ENCODE results near the gene LPAR5. TPM values are rescaled to one million over a fixed set of nuclear protein-coding genes. Genes with fewer than 3 reads are reported as not detected.

Gene LPAR5
- total RNA-seq, 4 donors from 2014 or later: 18.7 to 36.2 (median 25.3) TPM

DNA sequence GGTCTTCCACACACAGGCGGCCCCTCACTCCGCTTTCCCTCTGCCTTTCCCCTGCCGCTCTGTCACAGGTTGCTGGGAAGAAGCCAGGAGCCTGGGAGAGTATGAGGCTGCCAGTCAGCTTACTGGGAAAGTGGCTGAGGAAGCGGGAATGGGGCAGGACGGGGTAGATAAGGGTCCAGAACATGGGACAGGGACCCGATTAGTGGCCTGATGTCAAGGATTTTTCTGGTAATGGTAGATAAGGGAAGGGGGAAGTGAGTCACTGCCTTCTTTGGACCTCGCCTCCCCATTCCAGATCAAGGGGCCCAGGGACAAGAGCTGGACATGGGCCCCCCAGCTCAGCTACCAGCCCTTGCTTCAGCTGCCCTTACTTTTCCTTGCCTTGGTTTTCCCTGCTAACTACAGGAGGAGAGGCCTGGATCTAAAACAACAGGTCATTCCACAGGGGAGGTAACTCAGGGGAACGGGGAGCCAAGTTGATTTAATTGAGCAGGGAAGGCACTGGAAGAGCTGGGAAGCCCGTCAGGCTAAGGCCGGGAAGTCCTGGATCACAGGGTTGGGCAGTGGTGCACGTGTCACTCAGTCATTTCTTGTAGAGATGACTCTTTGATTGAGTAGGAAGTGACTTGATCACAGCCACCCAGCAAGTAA lies 3.5 kb upstream of the LPAR5 start:
- H3K36me3 ChIP-seq: no peaks in the 10 kb centered on the region
- no peaks in the 10 kb centered on the region for H3K9me3 ChIP-seq
- TF ChIP-seq CTCF (IDR thresholded peaks at IDR 0.05) (no peak), POLR2A (IDR thresholded peaks at IDR 0.05) (no peak)
- no peak overlapping the region for H3K4me3 ChIP-seq
- DNase-seq: no peak
- peak overlapping the region in 1 of 4 donors; percentile 86 for H3K27ac ChIP-seq
- H3K27me3 ChIP-seq: no peaks in the 10 kb centered on the region
- peaks cover 0 to 10% (median 6%) of the 10 kb centered on the region in 4 donors for H3K4me1 ChIP-seq

- DNase-seq: peak in 2 of 3 donors; percentile 64 to 65
- no peaks in the 10 kb centered on the region for H3K36me3 ChIP-seq
- no peaks in the 10 kb centered on the region for H3K27me3 ChIP-seq
- TF ChIP-seq CTCF (IDR thresholded peaks at IDR 0.05): no peak
- TF ChIP-seq POLR2A (IDR thresholded peaks at IDR 0.05): no peak
- H3K4me1 ChIP-seq: peaks cover 0 to 15% (median 10%) of the 10 kb centered on the region in 4 donors
- H3K9me3 ChIP-seq: no peaks in the 10 kb centered on the region
- peak overlapping the region in 1 of 4 donors; percentile 86 for H3K27ac ChIP-seq
- H3K4me3 ChIP-seq: no peak overlapping the region
Measured at GRCh38 chr12:6638305-6638704, 2.5 kb upstream of the LPAR5 start.

DNA sequence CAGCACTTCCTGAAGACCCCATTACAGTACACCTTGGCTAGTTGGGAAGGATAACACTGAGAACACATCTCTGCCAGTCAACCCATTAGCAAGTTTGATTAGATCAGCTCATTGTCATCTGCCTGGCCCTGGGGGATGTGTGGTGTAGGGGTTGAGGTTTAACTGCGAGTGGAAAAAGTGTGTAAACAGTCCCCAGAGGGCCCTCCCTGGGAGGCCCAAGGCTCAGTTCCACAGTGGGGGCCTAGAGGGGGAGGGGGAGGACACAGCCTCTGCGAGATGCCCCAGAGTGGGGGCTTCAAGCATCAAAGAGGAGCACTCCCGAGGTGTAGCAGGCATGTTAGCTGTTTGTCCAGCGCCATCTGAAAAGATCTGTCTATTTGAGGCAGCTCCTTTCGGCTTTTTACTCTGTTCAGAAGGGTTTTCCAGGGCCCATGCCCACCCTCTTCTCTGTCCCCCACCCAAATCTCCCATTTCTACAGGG lies 344 bp downstream of the LPAR5 start:
- Histone ChIP-seq H3K9me3 (no peaks in the 10 kb centered on the region), H3K27ac (peak overlapping the region; percentile 73 to 90 (median 84)), H3K4me3 (peak overlapping the region; percentile 40 to 50 (median 46)), H3K36me3 (no peaks in the 10 kb centered on the region), H3K4me1 (peaks cover 7 to 44% (median 20%) of the 10 kb centered on the region in 4 donors), H3K27me3 (no peaks in the 10 kb centered on the region)
- TF ChIP-seq POLR2A (IDR thresholded peaks at IDR 0.05) (no peak), CTCF (IDR thresholded peaks at IDR 0.05) (no peak)
- peak in 2 of 3 donors; percentile 80 to 83 for DNase-seq

DNA sequence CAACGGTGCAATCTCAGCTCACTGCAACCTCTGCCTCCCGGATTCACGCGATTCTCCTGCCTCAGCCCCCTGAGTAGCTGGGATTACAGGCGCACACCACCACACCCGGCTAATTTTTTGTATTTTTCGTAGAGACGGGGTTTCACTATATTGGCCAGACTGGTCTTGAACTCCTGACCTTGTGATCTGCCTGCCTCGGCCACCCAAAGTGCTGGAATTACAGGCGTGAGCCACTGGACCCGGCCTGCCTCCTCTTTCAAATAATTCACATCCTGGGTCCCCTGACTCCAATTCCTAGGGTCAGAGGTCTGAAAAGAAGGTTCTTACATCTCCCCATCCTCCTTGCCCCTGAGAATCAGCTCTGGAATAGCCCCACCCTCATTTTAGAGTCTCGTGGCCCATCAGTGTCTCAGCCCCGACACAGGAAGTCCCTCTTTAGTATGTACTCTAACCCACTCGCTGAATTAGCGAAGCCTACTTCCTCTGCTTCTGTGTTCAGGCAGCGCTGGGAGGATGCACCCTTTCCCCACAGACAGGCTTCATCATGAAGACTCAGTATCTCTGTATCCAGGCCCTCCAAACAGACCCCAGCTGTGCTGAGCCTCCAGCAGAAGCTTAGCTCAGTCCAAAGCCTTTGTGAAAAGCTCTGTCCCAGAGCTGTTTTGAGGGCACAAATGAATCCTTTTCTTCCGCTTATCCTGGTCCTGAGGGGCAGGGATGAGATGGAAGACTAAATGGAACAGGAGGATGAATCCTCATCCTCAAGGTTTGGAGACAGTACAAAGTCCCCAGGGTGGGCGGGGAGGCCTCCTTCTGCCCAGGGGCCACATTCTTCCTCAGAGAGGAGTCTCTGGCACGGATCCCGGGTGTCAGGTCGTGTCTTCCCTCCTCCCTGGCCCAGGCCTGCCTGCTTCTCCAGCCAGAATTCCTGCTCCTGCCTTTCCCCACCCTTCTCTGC lies 3.5 kb downstream of the LPAR5 start:
- TF ChIP-seq POLR2A (IDR thresholded peaks at IDR 0.05) (peak in 1 of 2 donors; percentile 23), CTCF (IDR thresholded peaks at IDR 0.05) (no peak)
- DNase-seq: peak in 2 of 3 donors; percentile 88 to 89
- Histone ChIP-seq H3K9me3 (no peaks in the 10 kb centered on the region), H3K4me1 (peaks cover 7 to 47% (median 18%) of the 10 kb centered on the region in 4 donors), H3K27ac (peak overlapping the region; percentile 86 to 94 (median 89)), H3K27me3 (no peaks in the 10 kb centered on the region), H3K4me3 (peak overlapping the region in 3 of 4 donors; percentile 21 to 47 (median 24)), H3K36me3 (no peaks in the 10 kb centered on the region)

DNA sequence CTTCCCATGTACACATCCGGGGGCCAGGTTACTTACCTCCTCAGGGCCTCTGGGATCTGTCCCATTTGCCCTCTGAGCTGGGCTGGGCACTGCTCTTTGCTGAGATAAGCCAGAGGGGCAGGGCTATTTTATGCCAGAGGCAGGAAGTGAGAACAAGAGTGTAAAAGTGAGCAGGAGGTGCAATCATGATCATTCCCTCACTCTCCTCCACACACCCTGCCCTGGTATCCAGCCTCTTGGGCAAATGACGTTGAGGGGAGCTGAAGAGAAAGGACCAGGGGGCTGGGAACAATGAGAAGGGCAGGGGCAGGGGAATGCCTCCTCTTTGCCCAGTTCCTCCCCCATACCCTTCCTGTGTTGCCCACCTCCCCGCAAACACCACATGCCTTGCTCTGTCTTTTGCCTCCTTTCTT lies 4.2 kb downstream of the LPAR5 start:
- peaks cover 7 to 53% (median 21%) of the 10 kb centered on the region in 4 donors for H3K4me1 ChIP-seq
- H3K9me3 ChIP-seq: no peaks in the 10 kb centered on the region
- TF ChIP-seq CTCF (IDR thresholded peaks at IDR 0.05) (no peak), POLR2A (IDR thresholded peaks at IDR 0.05) (peak; percentile 90 to 98)
- H3K27ac ChIP-seq: peak overlapping the region; percentile 86 to 94 (median 89)
- H3K4me3 ChIP-seq: peak overlapping the region; percentile 21 to 53 (median 36)
- no peaks in the 10 kb centered on the region for H3K27me3 ChIP-seq
- no peaks in the 10 kb centered on the region for H3K36me3 ChIP-seq
- DNase-seq: peak; percentile 47 to 88 (median 83)

All from Peyer's patch (tissue), 4 donors.